ENCODE data around the gene BPIFB1. TPM values are rescaled to one million over a fixed set of nuclear protein-coding genes. Genes with fewer than 3 reads are reported as not detected.

Gene BPIFB1
- total RNA-seq, 2 experiments from 2014 or later = not detected

DNA sequence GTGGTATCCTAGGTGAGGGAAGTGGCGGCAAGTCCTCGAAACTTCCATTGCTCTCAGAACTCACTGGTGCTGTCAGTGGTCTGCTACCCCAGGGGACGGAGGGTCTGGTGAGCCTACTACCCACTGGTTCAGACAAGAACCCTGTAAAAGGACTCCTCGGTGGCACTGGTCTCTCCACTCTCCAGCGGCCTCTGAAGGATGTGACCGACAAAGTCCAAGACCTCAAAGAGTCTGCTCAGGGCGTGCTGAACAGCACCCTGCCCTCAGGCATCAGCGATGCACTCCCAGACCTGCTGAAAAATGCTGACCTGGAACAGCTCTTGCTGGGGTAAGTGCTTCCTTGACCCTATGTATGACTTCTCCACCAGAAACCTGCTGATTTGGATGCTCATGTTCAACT is 66.5 kb downstream of the BPIFB1 start:
- ATAC-seq = no peak

DNA sequence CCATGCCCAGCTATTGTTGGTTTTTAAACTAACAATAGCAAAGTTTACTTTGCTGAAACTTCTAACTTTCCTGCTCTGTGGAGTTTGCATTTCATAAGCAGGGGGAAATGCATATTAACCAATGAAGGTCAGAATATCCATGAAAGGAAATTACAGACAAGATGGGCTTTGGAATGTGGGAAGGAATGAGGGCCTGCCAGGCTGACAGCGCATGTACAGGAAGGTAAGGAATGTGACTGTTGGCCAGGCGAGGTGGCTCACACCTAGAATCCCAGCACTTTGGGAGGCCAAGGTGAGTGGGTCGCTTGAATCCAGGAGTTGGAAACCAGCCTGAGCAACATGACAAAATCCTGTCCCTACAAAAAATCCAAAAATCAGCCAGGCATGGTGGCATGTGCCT is 68.7 kb downstream of the BPIFB1 start:
- H3K27me3 Mint-ChIP-seq = no peaks in the 10 kb centered on the region
- DNase-seq (no peak), ATAC-seq (no peak)
- CTCF ChIA-PET = no interaction called here
- no peaks in the 10 kb centered on the region for H3K4me1 Mint-ChIP-seq
- no peaks in the 10 kb centered on the region for H3K9me3 Mint-ChIP-seq (ENCODE audit: low read depth)
- H3K4me3 Mint-ChIP-seq = no peak overlapping the region
- H3K36me3 Mint-ChIP-seq = peaks cover 2% of the 10 kb centered on the region
- no peak overlapping the region for H3K27ac Mint-ChIP-seq

More for the DNA sequence above, 66.5 kb downstream of the BPIFB1 start:
- Mint-ChIP-seq H3K9me3 (ENCODE audit: low read depth) (no peaks in the 10 kb centered on the region), H3K27ac (no peak overlapping the region), H3K4me3 (no peak overlapping the region), H3K36me3 (peaks cover 2% of the 10 kb centered on the region), H3K27me3 (no peaks in the 10 kb centered on the region), H3K4me1 (no peaks in the 10 kb centered on the region)
- CTCF ChIA-PET = interaction anchor here (0.7 kb wide), 1 partner anchor 129 kb away, joined by 3 read pairs; no protein-coding TSS in a partner anchor
- DNase-seq = no peak

DNA sequence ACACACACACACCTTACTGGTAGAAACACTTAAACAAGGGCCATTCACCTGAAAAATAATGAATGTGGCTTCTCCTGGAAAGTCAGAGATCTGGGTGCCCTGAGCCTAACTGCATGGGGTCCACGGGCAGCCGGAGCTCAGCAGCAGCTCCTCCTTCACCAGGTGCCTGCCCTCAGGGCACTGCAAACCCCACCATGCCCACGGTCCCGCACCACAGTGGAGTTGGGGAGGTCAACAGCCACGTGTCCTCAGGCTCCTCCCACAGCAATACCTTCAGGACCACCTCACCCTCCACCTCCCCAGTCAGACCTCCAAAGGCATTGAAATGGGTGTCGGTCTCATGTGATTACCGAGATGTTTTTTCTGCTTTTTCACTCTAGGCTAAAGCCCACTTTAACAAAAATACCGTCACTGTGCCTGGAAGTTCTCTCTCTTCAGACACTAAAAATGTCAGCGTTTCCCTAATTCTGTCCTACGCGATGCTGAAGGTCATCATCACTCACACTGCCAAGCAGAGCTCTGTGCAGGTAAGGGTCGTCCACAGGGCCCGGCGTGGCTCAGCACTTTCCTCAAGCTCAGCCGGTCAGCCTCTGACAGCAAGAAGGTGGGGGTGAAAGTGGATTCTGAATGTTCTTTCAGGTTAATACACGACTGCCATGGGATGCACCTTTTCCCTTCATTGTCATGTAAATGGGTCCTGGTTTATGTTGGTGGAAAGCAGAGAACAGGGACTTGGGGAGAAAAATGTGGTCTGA is 69.4 kb downstream of the BPIFB1 start:
- H3K27me3 Mint-ChIP-seq = no peaks in the 10 kb centered on the region
- no peak overlapping the region for H3K4me3 Mint-ChIP-seq
- DNase-seq (no peak), ATAC-seq (no peak)
- CTCF ChIA-PET = no interaction called here
- H3K27ac Mint-ChIP-seq = no peak overlapping the region
- H3K9me3 Mint-ChIP-seq (ENCODE audit: low read depth) = no peaks in the 10 kb centered on the region
- peaks cover 2% of the 10 kb centered on the region for H3K36me3 Mint-ChIP-seq
- no peaks in the 10 kb centered on the region for H3K4me1 Mint-ChIP-seq

DNA sequence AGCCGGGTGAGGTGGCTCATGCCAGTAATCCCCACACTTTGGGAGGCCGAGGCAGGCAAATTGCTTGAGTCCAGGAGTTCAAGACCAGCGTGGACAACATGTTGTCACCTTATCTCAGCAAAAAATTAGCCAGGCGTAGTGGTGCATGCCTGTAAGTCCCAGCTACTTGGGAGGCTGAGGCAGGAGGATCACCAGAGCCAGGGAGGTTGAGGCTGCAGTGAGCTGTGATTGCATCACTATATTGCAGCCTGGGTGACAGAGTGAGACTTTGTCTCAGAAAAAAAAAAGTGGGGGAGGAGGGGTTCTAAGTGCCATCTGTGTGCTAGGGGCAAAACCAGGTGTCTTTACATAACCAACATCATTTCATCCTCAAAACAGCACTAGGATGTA is 70.0 kb downstream of the BPIFB1 start:
- CTCF ChIA-PET = no interaction called here
- Mint-ChIP-seq H3K9me3 (ENCODE audit: low read depth) (no peaks in the 10 kb centered on the region), H3K36me3 (peaks cover 2% of the 10 kb centered on the region)

More for the DNA sequence above, 70.0 kb downstream of the BPIFB1 start:
- no peaks in the 10 kb centered on the region for H3K4me1 Mint-ChIP-seq
- no peak overlapping the region for H3K4me3 Mint-ChIP-seq
- ATAC-seq (no peak), DNase-seq (no peak)
- H3K27ac Mint-ChIP-seq = no peak overlapping the region
- no peaks in the 10 kb centered on the region for H3K27me3 Mint-ChIP-seq

Other genes with a start within 250 kb of the BPIFB1 start
- not detected for gene BPIFB3, start 229.3 kb upstream of the BPIFB1 start, total RNA-seq
- not detected for gene BPIFB4, start 203.6 kb upstream of the BPIFB1 start, total RNA-seq
- not detected for gene BPIFA2, start 115.1 kb upstream of the BPIFB1 start, total RNA-seq
- gene BPIFA3, start 65.9 kb upstream of the BPIFB1 start, total RNA-seq = not detected
- gene BPIFA1, start 47.2 kb upstream of the BPIFB1 start, total RNA-seq = not detected
- 10 to 100 TPM; 42.0 to 43.3 TPM for gene CDK5RAP1, start 118.3 kb downstream of the BPIFB1 start, total RNA-seq
- gene SNTA1, start 160.5 kb downstream of the BPIFB1 start, total RNA-seq = 1 to 10 TPM; 3.7 to 5.7 TPM
- gene CBFA2T2, start 206.9 kb downstream of the BPIFB1 start, total RNA-seq = 10 to 100 TPM; 12.3 to 16.8 TPM